Measurements from ENCODE around the gene DCDC1.

DCDC1 gene

DNA sequence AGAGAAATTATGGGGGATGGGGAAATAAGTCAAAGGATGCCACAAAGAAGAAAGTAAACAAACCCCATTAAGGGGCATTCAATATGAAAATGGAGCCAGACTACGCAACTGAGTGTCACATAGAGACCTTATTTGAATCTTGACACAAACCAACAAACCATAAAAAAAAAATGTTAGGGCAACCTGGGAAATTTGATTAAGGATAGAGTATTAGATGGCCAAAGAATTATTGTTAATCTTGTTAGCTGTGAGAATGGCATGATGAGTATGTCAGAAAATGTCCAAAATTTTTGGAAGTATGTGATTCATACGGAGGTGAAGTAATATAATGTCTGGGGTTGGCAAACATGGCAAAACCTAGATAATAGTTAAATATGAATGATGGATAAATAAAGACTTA lies 461.3 kb downstream of the DCDC1 start:
- no peak for DNase-seq (ENCODE audit: low read depth)

- no peak for DNase-seq (ENCODE audit: low read depth)
These were observed 466.6 kb downstream of the DCDC1 start for GRCh38 chr11:30902929-30903328.

- DNase-seq (ENCODE audit: low read depth): no peak
These were observed 474.5 kb downstream of the DCDC1 start for GRCh38 chr11:30895046-30895445.

GRCh38 chr11:30893318-30893717 lies 476.2 kb downstream of the DCDC1 start:
- no peak for DNase-seq (ENCODE audit: low read depth)

GRCh38 chr11:30889143-30889794 lies 480.3 kb downstream of the DCDC1 start:
- DNase-seq (ENCODE audit: low read depth): no peak

DNA sequence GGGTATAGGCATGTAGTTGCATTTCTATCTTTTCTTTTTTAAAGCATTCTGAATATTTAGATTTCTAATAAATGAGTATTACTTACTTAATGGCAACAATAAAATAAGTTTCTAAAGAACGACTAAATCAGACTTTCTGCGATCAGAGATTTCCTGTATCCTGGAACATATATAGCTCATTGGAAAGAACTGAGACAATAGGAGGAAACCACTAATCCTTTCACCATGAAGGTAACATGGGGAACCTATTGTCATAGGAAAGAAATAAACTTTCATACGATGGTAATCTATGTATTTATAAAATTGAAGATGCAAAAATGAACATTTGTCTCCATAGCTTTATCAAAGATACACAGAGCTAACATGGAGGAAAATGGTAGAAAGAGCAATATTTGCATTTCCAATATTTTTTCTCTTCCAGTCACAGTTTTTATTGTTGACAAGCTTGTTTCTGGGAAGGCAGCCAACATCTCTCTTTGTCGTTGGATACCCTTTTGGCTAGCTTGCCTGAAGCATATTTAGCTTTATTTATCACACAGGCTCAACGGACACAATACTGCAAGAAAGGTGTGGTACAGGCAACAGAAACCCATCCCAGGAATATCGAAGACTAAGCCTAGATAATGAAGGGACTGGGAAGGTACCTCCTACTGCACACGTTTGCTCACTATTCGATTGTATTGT lies 490.1 kb downstream of the DCDC1 start:
- DNase-seq (ENCODE audit: low read depth): no peak

DNA sequence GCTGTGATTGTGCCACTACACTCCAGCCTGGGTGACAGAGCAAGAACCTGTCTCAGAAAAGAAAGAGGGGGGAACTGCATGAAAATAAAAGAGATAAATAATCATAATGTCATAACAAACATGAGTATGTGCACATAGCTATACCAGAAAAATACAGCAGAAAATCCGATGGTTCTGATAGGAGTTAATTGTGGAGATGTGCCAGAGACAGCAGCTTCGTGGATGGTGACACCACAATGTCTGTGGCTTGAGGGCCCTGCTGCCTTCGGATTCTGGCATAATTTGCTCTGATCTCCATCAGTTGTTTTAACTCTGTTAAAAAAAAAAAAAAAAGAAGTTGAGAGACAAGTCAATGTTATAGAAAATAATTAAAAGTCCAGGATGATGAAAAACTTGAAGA lies 491.1 kb downstream of the DCDC1 start:
- no peak for DNase-seq (ENCODE audit: low read depth)

DNA sequence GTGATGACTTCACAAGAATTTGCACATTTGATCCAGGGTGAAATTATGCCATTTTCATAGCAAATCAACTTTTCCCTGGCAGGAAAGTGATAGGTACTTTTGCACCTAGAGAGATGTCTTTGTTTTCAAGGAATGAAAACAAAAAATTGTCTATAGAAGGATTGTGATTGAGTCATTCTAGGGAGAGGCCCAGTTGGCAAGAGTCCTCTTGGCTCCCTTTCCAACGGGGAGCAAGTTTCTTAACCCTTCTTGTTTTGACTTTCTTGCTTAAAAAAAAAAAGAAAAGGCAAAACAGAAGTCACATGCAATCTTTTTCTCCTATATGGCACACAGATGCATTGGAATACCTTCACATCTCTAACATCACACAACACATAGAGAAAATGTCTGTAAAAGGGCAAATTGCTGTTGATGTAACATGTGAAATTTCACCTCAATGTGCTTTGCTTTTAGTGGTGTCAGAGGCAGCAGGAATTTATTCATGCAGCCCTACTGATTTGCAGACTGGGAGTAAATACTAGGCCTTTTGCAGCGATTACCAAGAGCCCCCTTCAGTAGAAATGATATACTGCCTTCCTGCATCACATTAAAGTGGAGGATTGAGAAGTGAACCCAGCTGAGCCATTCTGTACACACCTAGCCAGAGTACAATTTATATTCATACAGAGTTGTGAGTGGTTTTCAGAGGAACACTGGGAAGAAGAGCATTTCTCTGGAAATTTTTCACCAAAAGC lies 492.7 kb downstream of the DCDC1 start:
- DNase-seq (ENCODE audit: low read depth): no peak

DNA sequence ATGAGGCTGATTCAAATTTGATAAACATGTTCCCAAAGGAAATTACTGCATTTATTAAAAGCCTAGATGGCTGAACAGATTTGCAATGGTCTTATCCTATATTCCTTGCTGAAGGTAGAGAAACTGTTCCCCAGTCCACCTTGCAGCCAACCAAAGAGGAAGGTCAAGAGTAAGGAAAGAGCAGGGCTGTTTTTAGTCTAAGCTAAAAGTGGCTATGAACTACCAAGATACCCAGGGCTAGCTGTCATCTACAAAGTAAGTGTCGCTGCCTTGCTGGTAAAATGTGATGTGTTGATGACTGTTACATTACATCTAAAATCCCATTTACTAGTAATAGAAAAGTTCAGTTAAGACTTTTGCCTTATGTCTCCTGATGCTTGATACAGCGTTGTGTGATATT lies 493.3 kb downstream of the DCDC1 start:
- DNase-seq (ENCODE audit: low read depth): no peak

DNA sequence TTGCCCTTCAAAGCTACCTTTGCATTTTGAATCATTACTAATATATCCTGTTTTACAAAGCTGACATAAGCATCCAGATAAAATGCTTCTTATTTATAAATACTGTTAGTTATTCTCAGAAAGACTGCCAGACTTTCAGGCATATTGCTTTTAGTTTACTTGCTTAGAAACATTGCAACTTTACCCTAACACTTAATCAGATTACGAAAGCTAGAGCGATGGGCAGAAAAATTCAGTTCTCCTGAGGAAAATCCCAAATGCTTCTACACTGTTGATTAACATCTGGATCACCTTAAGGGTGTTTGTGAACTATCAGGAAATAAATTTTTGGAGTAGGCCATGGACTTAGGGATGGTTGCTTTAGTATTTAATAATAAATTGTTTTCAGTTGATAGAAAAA lies 493.7 kb downstream of the DCDC1 start:
- DNase-seq (ENCODE audit: low read depth): no peak

- no peak for DNase-seq (ENCODE audit: low read depth)
These were observed 495.5 kb downstream of the DCDC1 start for GRCh38 chr11:30873924-30874610.

DNA sequence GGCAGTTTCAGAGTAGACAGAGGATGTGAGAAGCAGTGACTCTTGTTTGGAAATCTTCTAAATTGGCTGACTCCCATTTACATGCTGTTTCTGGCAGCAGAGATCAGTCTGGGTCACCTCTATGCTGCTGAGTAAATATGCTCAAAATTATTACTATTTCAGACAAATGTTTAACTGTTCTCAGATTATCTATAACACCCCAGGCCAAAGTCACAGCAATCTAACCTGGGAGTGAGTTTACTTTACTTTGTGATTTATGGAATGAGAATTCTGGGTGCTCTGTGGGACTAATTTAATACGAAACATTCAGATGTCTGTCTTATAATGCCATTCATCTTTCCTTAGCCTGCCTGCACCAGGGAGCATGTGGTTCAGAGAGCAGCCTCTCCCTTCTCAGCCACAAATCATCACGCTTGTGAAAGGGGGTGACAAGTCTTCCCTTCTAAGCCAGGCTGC lies 500.9 kb downstream of the DCDC1 start:
- DNase-seq (ENCODE audit: low read depth): no peak

GRCh38 chr11:30863209-30863608 lies 506.3 kb downstream of the DCDC1 start:
- DNase-seq (ENCODE audit: low read depth): no peak

GRCh38 chr11:30861531-30861930 lies 508.0 kb downstream of the DCDC1 start:
- no peak for DNase-seq (ENCODE audit: low read depth)

DNA sequence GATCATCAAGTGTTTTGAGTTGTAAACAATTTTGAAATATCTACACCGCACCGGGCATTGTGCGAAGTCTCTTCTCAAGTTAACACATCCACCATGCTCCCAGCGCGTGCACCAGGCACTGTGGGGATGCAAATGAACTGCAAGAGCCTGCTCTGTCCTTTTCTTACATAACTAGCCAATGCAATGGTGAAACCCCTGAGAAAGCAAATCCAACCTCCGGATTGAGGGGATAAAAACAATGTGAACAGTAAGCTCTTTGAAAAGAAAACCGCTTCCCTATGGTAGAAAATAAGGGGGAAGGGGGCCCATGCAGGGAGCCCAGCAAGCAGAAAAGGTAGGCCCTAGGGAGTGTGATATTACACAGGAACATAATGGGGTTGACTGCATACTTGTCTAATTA lies 508.5 kb downstream of the DCDC1 start:
- no peak for DNase-seq (ENCODE audit: low read depth)

GRCh38 chr11:30860146-30860545 lies 509.4 kb downstream of the DCDC1 start:
- no peak for DNase-seq (ENCODE audit: low read depth)

GRCh38 chr11:30859669-30860068 lies 509.9 kb downstream of the DCDC1 start:
- DNase-seq (ENCODE audit: low read depth): no peak

- no peak for DNase-seq (ENCODE audit: low read depth)
These were observed 514.0 kb downstream of the DCDC1 start for GRCh38 chr11:30855383-30856006.

- no peak for DNase-seq (ENCODE audit: low read depth)
These were observed 516.1 kb downstream of the DCDC1 start for GRCh38 chr11:30853439-30853838.

- no peak for DNase-seq (ENCODE audit: low read depth)
These were observed 516.9 kb downstream of the DCDC1 start for GRCh38 chr11:30852645-30853044.

- no peak for DNase-seq (ENCODE audit: low read depth)
These were observed 517.4 kb downstream of the DCDC1 start for GRCh38 chr11:30852091-30852490.

GRCh38 chr11:30837252-30837651 lies 532.3 kb downstream of the DCDC1 start:
- DNase-seq (ENCODE audit: low read depth): no peak
